ENCODE measurements around the gene LAPTM4A.
A peak's percentile ranks its signal among the peaks of the same experiment; 100 is the strongest.
"Not testable (repeated sequence)": the region's sequence is repeated elsewhere in the genome, so short reads cannot be mapped to it uniquely, and the experiment has no call there.

The LAPTM4A gene

GRCh38 chr2:20050646-20051531 lies 539 bp downstream of the LAPTM4A start:
- no peak for DNase-seq (ENCODE audit: low read depth)

DNA sequence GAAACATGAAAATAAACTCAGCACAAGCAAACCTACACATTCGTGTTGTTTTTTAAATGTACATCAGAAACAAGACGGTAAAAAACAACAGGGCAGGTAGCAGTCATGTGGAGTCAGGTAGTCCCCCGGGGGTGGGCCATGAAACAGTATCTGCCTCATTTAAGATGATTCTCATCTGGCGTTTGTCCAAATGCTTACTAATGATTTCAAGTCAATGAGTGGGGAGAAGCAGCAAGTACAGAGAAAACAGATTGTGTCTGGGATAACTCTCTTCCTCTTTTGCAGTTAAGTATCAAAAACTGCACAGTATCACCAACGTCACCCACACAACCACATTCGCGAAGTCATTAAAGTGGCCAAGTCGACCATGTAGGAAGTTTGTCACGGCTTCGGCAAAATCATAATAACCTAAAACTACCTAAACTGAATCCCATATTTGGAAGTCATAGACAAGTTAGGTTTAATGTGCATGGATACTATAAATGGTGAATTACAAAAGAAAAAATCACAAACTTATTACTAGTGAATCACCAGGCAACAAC lies 1.3 kb downstream of the LAPTM4A start:
- DNase-seq (ENCODE audit: low read depth), result no peak

DNA sequence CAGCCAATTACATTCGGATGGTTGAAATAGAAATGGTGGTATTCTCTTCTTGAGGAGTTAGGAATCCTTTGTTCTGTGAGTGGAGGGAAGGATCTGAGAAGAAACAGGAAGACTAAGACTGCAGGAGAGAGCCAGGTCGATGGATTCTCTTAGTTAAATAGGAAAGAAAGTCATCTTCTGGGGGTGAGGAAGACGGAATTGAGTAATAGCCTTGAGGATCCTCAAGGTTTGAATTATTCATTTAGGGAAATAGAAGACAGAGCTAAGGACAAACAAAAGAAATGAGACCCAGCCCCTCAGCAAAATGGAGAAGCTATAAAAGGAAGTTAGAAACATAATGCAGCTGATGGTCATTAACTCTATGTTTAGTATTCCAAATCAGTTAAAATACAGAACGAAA lies 1.8 kb downstream of the LAPTM4A start:
- no peak for DNase-seq (ENCODE audit: low read depth)

GRCh38 chr2:20048488-20049448 lies 2.7 kb downstream of the LAPTM4A start:
- no peak for DNase-seq (ENCODE audit: low read depth)

GRCh38 chr2:20045712-20046292 lies 5.6 kb downstream of the LAPTM4A start:
- not testable (repeated sequence) for DNase-seq (ENCODE audit: low read depth)

DNA sequence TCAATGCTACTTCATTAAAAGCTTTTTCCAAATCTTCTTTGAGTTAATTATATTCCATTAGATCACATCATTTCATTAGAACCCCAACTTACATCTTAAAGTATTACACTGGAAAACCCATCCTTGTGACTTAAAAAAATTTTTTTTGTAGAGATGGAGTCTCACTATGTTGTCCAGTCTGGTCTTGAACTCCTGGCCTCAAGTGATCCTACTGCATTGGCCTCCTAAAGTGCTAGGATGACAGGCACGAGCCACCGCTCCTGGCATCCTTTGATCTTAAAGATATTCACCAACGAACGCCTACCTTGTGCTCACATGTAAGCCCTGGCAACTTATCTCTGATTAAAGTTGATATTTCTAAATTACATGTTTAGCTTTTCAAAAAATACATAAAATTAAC lies 6.7 kb downstream of the LAPTM4A start:
- no peak for DNase-seq (ENCODE audit: low read depth)

DNA sequence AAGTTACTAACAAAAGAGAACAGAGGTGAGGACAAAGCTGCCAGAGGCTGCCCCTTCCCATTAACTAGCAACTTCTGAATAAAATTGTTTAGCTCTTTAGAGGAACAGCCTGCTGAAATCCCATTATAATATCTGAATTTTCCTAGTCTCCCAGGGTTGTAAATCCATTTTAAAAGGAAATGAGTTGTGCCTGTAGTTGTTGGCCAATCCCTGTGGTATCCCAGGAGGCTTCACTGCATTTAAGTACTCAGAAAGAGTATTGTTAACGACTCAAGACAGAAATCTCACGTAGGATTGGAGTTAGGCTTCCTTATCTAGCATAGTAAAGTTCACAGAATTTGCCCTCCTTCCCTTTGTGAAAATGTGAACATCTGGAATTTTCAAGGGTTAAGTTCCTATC lies 8.9 kb downstream of the LAPTM4A start:
- DNase-seq (ENCODE audit: low read depth), result no peak

GRCh38 chr2:20040489-20041172 lies 10.8 kb downstream of the LAPTM4A start:
- DNase-seq (ENCODE audit: low read depth), result peak; percentile 39

DNA sequence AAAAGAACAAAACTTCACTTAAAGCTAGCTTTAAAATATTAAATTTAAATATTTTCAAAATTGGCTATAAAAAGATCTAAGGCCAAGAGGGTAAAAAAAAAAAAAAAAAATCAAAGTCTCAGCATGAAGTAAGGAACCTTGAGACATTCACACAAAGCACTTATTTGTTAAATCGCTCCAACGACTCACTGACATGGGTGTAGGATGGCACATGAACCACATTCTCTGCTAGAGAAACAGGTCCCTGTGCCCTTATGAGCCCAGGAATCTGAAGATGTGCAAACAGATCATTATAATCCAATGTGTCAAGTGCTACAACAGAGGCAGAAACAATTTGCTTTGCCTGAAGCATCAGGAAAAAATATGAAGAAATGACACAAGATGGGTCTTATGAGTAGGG lies 13.8 kb downstream of the LAPTM4A start:
- DNase-seq (ENCODE audit: low read depth), result no peak

- DNase-seq (ENCODE audit: low read depth), result no peak
Observed at GRCh38 chr2:20035955-20036666, 15.3 kb downstream of the LAPTM4A start.

- DNase-seq (ENCODE audit: low read depth), result no peak
Observed at GRCh38 chr2:20034821-20035220, 16.6 kb downstream of the LAPTM4A start.

DNA sequence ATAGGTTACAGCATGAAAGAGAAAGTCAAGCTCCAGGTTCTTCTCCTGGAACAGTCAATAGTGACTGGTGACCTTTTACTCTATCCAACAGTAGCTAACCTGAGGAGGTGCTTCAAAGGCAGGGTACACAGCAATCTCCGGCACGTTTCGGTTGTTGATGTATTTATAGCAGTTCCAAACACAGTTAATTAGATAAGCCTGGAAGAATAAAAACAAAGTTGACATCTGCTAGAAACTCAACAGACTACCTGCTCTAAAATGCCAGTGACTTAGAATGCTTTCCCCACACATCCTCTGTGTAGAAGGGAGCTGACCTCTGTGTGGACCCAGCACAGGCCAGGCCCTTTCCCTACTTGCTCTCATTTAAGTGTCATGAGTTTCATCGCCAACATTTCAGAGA lies 17.2 kb downstream of the LAPTM4A start:
- no peak for DNase-seq (ENCODE audit: low read depth)

- no peak for DNase-seq (ENCODE audit: low read depth)
Observed at GRCh38 chr2:20033322-20033721, 18.1 kb downstream of the LAPTM4A start.

DNA sequence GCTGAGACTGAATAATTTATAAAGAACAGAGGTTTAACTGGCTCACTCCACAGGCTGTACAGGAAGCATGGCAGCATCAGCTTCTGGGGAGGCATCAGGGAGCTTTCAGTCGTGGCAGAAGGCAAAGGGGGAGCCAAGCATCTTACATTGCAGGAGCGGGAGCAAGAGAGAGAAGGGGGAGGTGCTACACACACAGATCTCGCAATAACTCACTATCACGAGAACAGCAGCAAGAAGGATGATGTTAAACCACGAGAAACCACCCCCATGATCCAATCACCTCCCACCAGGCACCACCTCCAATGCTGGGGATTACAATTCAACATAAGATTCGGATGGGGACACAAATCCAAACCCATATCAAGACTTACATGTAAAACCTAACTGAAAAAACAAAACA lies 21.2 kb downstream of the LAPTM4A start:
- no peak for DNase-seq (ENCODE audit: low read depth)

DNA sequence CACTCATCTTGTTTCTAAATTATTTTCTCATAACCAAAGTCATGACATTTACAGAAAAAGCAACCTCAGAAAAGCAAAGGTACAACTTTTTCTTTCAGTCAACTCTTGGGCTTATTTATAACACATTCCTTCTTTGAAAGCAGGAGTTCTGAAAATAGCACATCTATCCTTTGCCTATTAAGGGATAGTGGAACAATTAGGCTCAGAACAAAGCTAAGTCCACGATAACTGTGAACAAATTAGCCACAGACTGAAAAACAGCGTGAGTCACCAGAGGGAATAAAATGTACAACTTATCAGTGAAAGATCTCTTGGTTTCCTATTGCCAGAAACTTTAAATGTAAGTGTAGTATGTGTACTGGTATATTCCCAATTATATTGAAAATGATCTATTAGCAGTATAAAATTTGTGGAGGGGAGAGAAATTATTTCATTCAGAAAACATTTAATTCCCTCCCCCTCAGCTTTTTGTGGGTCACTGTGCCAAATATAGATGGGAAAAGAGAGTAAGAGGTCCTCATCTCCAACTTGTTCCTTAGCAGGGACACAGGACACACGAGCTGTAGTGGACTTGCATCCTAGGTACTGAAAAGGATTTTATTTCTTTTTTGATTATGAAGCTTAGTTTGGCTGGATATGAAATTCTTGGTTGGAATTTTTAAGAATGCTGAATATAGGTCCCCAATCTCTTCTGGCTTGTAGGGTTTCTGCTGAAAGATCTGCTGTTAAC lies 23.6 kb downstream of the LAPTM4A start:
- DNase-seq (ENCODE audit: low read depth), result no peak

DNA sequence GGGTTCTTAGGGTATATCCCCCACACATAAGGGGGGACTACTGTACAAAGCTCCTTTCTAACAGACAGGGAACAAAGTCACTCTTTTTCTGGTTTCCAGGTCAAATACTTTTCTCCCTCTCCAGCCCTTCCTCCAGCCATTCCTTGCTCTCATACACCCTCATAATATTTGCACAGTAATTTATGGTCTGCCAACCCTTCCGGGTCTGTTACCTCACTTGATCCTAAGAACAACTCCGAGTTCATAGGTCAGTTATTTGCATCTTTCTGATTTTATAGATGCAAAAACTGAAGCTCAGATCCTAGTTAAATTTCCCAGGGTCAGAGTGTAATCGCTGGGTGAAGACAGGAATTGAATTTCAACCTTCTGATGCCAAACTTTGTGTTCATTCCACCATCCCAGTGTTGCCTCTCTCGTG lies 24.2 kb downstream of the LAPTM4A start:
- DNase-seq (ENCODE audit: low read depth), result no peak

DNA sequence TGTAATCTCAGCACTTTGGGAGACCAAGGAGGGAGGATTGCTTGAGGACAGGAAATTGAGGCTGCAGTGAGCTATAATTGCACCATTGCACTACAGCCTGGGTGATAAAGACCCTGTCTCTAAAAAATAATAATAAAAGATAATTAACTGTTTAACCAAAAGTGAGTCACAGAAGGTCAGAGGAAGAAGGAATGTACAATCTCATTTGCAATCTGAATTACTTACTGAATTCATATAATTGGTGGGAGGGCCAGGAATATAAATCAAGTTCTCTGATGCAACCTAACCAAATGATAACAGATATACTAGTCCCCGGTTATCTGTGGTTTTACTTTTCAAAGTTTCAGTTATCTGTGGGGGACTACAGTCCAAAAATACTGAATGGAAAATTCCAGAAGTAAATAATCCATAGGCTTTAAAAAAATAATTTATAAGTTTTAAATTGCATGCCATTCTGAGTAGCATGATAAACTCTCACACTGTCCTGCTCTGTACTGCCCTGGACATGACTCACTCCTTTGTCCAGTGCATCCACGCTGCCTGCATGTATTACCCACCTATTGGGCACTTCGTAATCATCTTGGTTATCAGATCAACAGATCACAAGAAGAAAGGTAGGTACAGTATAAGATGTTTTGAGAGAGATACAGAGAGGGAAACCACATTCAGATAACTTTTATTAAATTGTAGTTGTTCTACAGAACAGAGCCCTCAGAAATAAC lies 26.2 kb downstream of the LAPTM4A start:
- no peak for DNase-seq (ENCODE audit: low read depth)

- no peak for DNase-seq (ENCODE audit: low read depth)
Observed at GRCh38 chr2:20023688-20024087, 27.7 kb downstream of the LAPTM4A start.

GRCh38 chr2:20021405-20022009 lies 29.9 kb downstream of the LAPTM4A start:
- no peak for DNase-seq (ENCODE audit: low read depth)

All from HS-5 (cell line).